Endothelial cell of umbilical vein (primary cell): ENCODE data around the gene HAUS7. TPM values are rescaled to one million over a fixed set of nuclear protein-coding genes. Genes with fewer than 3 reads are reported as not detected.

Experiments used
- BruUV-seq: library from RNA; stranded (reverse); fragments of 400-500 nt; replicated peaks from 2 replicates; lab custom pipeline; 2021; lab: Mats Ljungman, UMichigan
- CTCF ChIA-PET: fragments of 300-600, 350-600 bp; sonication (Branson Sonifier 250); formaldehyde crosslinking; loops from one replicate; lab custom pipeline; 2021; ENCODE audit warnings: antibody characterized with exemption, inconsistent platforms; lab: Charles Lee
- POLR2A ChIA-PET: fragments of 300-600, 350-600 bp; sonication (Branson Sonifier 250); formaldehyde crosslinking; loops from one replicate; lab custom pipeline; 2021; ENCODE audit warnings: antibody characterized with exemption, inconsistent platforms; lab: Charles Lee
- DNase-seq: peaks from one replicate; pipeline ENCODE4 v3.0.0-alpha.2; 2011; ENCODE audit warnings: low read depth, low spot score
- FAIRE-seq: peaks from 2 replicates; lab custom pipeline; 2011; peaks lifted over from hg19 to GRCh38; lab: Jason Lieb, UNC
- H2AFZ ChIP-seq: 2 replicates; pipeline ENCODE4 v1.6.0; 2012; ENCODE audit warnings: low read depth, low read length, control low read depth, inconsistent platforms
- H3K27ac ChIP-seq: 2 replicates; pipeline ENCODE4 v1.5.1; 2011; ENCODE audit warnings: low read depth, mild to moderate bottlenecking, control low read depth, low read length, moderate library complexity; ENCODE audit not compliant: insufficient read depth
- H3K27me3 ChIP-seq, 2 experiments: 2 replicates each; pipeline versions ENCODE4 v1.6.0 to v1.6.1; 2011; ENCODE audit warnings: low read length in 2 of 2, mixed read lengths in 1 of 2; ENCODE audit not compliant: control insufficient read depth in 2 of 2, insufficient read depth in 2 of 2
- H3K36me3 ChIP-seq, 2 experiments: 2 replicates in 1 of 2; 3 replicates in 1 of 2; pipeline ENCODE4 v1.5.1; 2011; ENCODE audit warnings: low read length in 2 of 2, mild to moderate bottlenecking in 1 of 2, moderate library complexity in 1 of 2; ENCODE audit not compliant: control insufficient read depth in 2 of 2, insufficient read depth in 2 of 2; ENCODE audit errors: extremely low read depth in 1 of 2
- H3K4me1 ChIP-seq: 3 replicates; pipeline ENCODE4 v1.5.1; 2011; ENCODE audit warnings: mild to moderate bottlenecking, low read length; ENCODE audit not compliant: control insufficient read depth, insufficient read depth; ENCODE audit errors: extremely low read depth
- H3K4me2 ChIP-seq: 2 replicates; pipeline ENCODE4 v1.6.1; 2011; ENCODE audit warnings: low read length, control low read depth, mixed read lengths; ENCODE audit not compliant: insufficient read depth
- H3K4me3 ChIP-seq, 3 experiments: fragments of 200-600 bp in 1 of 3; sonication (generic), shearing (Covaris generic) in 1 of 3; replicated peaks in 1 of 3; 2 replicates each; pipeline ENCODE4 v1.5.1; 2011 to 2016; ENCODE audit warnings: control low read depth in 3 of 3, low read length in 3 of 3, mild to moderate bottlenecking in 2 of 3, inconsistent platforms in 1 of 3, low read depth in 1 of 3, moderate library complexity in 1 of 3; ENCODE audit not compliant: insufficient read depth in 1 of 3
- H3K79me2 ChIP-seq: 2 replicates; pipeline ENCODE4 v1.6.0; 2012; ENCODE audit warnings: low read length, inconsistent platforms; ENCODE audit not compliant: control insufficient read depth, insufficient read depth
- H3K9ac ChIP-seq: replicated peaks from 2 replicates; pipeline ENCODE3; 2011; ENCODE audit warnings: low read length, control low read depth; ENCODE audit not compliant: insufficient read depth; ENCODE audit errors: extremely low read depth
- H3K9me1 ChIP-seq: replicated peaks from 3 replicates; pipeline ENCODE4 v1.6.0; 2011; ENCODE audit warnings: mild to moderate bottlenecking, low read length; ENCODE audit not compliant: control insufficient read depth, insufficient read depth; ENCODE audit errors: extremely low read depth
- H3K9me3 ChIP-seq: replicated peaks from 2 replicates; pipeline ENCODE4 v1.5.1; 2012; ENCODE audit warnings: low read length, inconsistent platforms; ENCODE audit not compliant: control insufficient read depth, insufficient read depth
- H4K20me1 ChIP-seq: replicated peaks from 2 replicates; pipeline ENCODE3; 2011; ENCODE audit warnings: mild to moderate bottlenecking, low read length; ENCODE audit not compliant: control insufficient read depth, insufficient read depth; ENCODE audit errors: extremely low read depth
- EZH2 ChIP-seq: IDR thresholded peaks from 2 replicates; pipeline ENCODE4 v1.6.1; 2012; ENCODE audit warnings: borderline replicate concordance, low read depth, mild to moderate bottlenecking, moderate library complexity, low read length, inconsistent platforms; ENCODE audit not compliant: severe bottlenecking
- FOS ChIP-seq: IDR thresholded peaks from 2 replicates; pipeline ENCODE4 v1.6.1; 2011; ENCODE audit warnings: mild to moderate bottlenecking, low read length, moderate library complexity, borderline replicate concordance; ENCODE audit not compliant: insufficient read depth
- GATA2 ChIP-seq: IDR thresholded peaks from 2 replicates; pipeline ENCODE4 v1.7.0; 2011; ENCODE audit warnings: low read depth, mild to moderate bottlenecking, moderate library complexity, mixed read lengths, low read length; ENCODE audit not compliant: insufficient read length, insufficient read depth
- JUN ChIP-seq: IDR thresholded peaks from 2 replicates; pipeline ENCODE4 v1.6.1; 2011; ENCODE audit warnings: borderline replicate concordance, low read depth; ENCODE audit not compliant: insufficient read length, insufficient read depth
- MYC ChIP-seq: IDR thresholded peaks from one replicate; pipeline ENCODE4 v1.6.1; 2011; ENCODE audit warnings: mild to moderate bottlenecking, low read depth, low read length
- POLR2A ChIP-seq: IDR thresholded peaks from 2 replicates; pipeline ENCODE4 v1.6.1; 2012; ENCODE audit warnings: low read depth, mild to moderate bottlenecking, control low read depth, low read length
- POLR2AphosphoS5 ChIP-seq: IDR thresholded peaks from 2 replicates; pipeline ENCODE4 v1.6.1; 2012; ENCODE audit warnings: low read depth, mild to moderate bottlenecking, control low read depth, low read length, moderate library complexity; ENCODE audit not compliant: insufficient read depth
- dilution Hi-C: fragments of 300-500 bp; cut with MboI; formaldehyde crosslinking; loops from one replicate; pipeline ENCODE4 v1.15.0; 2019; ENCODE audit warnings: low sequenced_read_pairs; ENCODE audit not compliant: extremely low pct_ligation_motif_present
- intact Hi-C: fragments of 100-400 bp; cut with micrococcal nuclease; formaldehyde crosslinking; loops from one replicate; pipeline ENCODE4 v1.10.0; 2022
- polyA plus RNA-seq, 4 experiments: library from polyadenylated mRNA; depleted of rRNA in 3 of 4; stranded (reverse) in 3 of 4; unstranded in 1 of 4; fragments of >200 nt; gene quantifications; 2 replicates each; pipeline versions ENCODE4 v1.2.1 to v1.2.3, GENCODE V29; 2011 to 2012; ENCODE audit warnings: missing spikeins in 1 of 4
- total RNA-seq: library from RNA; stranded (reverse); gene quantifications from 2 replicates; pipeline ENCODE4 v1.2.3, GENCODE V29; 2021
- TF ChIP-seq, protein P1 (sequence below), 2 donors: IDR thresholded peaks; 1 replicate in 1 of 2; 2 replicates in 1 of 2; pipeline ENCODE4 v1.5.1; 2011; ENCODE audit warnings: low read length in 2 of 2, mild to moderate bottlenecking in 2 of 2, moderate library complexity in 2 of 2, control low read depth in 1 of 2, inconsistent platforms in 1 of 2, low read depth in 1 of 2; ENCODE audit not compliant: insufficient read depth in 1 of 2; ENCODE audit errors: extremely low read depth in 1 of 2
- TF ChIP-seq, protein P2 (sequence below): IDR thresholded peaks from 2 replicates; pipeline ENCODE4 v1.6.1; 2011; ENCODE audit not compliant: insufficient read depth, insufficient read length

Gene HAUS7
- total and polyA plus RNA-seq, 2 donors (not counting 3 experiments of a cell fraction or from before 2014, with no cell fraction given), result 31.0 to 46.4 TPM

DNA sequence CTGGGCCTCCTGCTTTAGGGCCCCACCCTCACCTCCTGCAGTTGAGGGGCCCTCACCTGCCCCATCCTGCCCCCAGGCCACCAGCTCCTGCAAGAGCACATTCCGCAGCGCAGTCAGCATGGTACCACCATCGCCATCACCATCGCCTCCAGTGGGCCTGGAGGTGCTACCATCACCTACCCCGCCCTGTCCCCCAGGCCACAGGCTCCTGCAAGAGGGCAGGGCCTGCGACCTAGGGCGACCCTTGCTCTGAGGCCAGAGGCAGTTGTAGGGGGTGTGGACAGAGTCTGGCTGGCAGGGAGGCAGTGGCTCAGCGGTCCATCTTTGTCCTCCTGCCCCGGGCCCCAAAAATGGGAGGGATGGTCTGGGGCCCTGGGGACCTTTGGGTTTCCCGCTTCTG, 3.9 kb upstream of the HAUS7 start:
- Histone ChIP-seq H3K27me3 (no peaks in the 10 kb centered on the region), H3K4me3 (no peak overlapping the region), H2AFZ (no peak overlapping the region), H3K9ac (no peak overlapping the region), H3K9me3 (no peaks in the 10 kb centered on the region), H3K4me2 (no peak overlapping the region), H3K36me3 (no peaks in the 10 kb centered on the region), H4K20me1 (no peaks in the 10 kb centered on the region), H3K27ac (peak overlapping the region; percentile 45), H3K4me1 (peaks cover 32% of the 10 kb centered on the region), H3K79me2 (peaks cover 4% of the 10 kb centered on the region), H3K9me1 (no peaks in the 10 kb centered on the region)
- TF ChIP-seq, protein P1, sequence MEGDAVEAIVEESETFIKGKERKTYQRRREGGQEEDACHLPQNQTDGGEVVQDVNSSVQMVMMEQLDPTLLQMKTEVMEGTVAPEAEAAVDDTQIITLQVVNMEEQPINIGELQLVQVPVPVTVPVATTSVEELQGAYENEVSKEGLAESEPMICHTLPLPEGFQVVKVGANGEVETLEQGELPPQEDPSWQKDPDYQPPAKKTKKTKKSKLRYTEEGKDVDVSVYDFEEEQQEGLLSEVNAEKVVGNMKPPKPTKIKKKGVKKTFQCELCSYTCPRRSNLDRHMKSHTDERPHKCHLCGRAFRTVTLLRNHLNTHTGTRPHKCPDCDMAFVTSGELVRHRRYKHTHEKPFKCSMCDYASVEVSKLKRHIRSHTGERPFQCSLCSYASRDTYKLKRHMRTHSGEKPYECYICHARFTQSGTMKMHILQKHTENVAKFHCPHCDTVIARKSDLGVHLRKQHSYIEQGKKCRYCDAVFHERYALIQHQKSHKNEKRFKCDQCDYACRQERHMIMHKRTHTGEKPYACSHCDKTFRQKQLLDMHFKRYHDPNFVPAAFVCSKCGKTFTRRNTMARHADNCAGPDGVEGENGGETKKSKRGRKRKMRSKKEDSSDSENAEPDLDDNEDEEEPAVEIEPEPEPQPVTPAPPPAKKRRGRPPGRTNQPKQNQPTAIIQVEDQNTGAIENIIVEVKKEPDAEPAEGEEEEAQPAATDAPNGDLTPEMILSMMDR (IDR thresholded peaks at IDR 0.05; ENCODE audit: extremely low read depth in 1 of 2, insufficient read depth in 1 of 2, low read depth in 1 of 2, low read length in 2 of 2), result no peak
- TF ChIP-seq, protein P2, sequence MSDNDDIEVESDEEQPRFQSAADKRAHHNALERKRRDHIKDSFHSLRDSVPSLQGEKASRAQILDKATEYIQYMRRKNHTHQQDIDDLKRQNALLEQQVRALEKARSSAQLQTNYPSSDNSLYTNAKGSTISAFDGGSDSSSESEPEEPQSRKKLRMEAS, result no peak
- TF ChIP-seq POLR2A (no peak), JUN (no peak), GATA2 (no peak), EZH2 (no peak), POLR2AphosphoS5 (no peak), MYC (no peak), FOS (no peak)
- FAIRE-seq (no peak), DNase-seq (no peak)
- POLR2A ChIA-PET, result interaction anchor here (1.7 kb wide), 1 partner anchor 20 kb away, joined by 7 read pairs; the partner anchor contains the start of gene BGN
- intact Hi-C loops, result no loop called here
- CTCF ChIA-PET, result interaction anchor here (6.8 kb wide), 1 partner anchor 18 kb away, joined by 189 read pairs; the partner anchor contains the start of gene BGN
- no TSS peak for BruUV-seq
- dilution Hi-C loops, result no loop called here
